H1 (cell line): ENCODE data around the gene C1orf21. TPM values are rescaled to one million over a fixed set of nuclear protein-coding genes. Genes with fewer than 3 reads are reported as not detected.

Experiments used
- CTCF ChIA-PET: fragments of 300-600 bp; sonication (Branson Sonifier 250); formaldehyde crosslinking; loops from one replicate; lab custom pipeline; 2021; ENCODE audit not compliant: partially characterized antibody; lab: Charles Lee
- POLR2A ChIA-PET: fragments of 300-600 bp; sonication (Branson Sonifier 250); formaldehyde crosslinking; loops from one replicate; lab custom pipeline; 2021; ENCODE audit warnings: inconsistent platforms; ENCODE audit not compliant: partially characterized antibody; lab: Charles Lee
- DNase-seq, 2 experiments: peaks; one replicate each; pipeline versions ENCODE4 v3.0.0 to v3.0.0-alpha.2; 2010 to 2022; ENCODE audit warnings: low spot score in 2 of 2, low read depth in 1 of 2, mixed read lengths in 1 of 2
- FAIRE-seq: peaks from 2 replicates; lab custom pipeline; 2011; peaks lifted over from hg19 to GRCh38; lab: Jason Lieb, UNC
- H2AFZ ChIP-seq: 2 replicates; pipeline ENCODE4 v1.8.1; 2012; ENCODE audit warnings: low read length, inconsistent platforms
- H2AK5ac ChIP-seq: 2 replicates; pipeline ENCODE4 v1.6.1; 2013; ENCODE audit warnings: low read depth, low read length
- H2BK120ac ChIP-seq: replicated peaks from 2 replicates; pipeline ENCODE3; 2013; ENCODE audit warnings: low read depth, low read length, inconsistent platforms
- H2BK12ac ChIP-seq: 2 replicates; pipeline ENCODE4 v1.6.1; 2013; ENCODE audit warnings: low read depth, low read length
- H2BK15ac ChIP-seq: 2 replicates; pipeline ENCODE4 v1.6.1; 2013; ENCODE audit warnings: low read length
- H2BK20ac ChIP-seq: 2 replicates; pipeline ENCODE4 v1.6.1; 2013; ENCODE audit warnings: low read length
- H2BK5ac ChIP-seq: 2 replicates; pipeline ENCODE4 v1.6.1; 2013; ENCODE audit warnings: low read depth, low read length
- H3K14ac ChIP-seq: 2 replicates; pipeline ENCODE4 v1.6.1; 2013; ENCODE audit warnings: inconsistent platforms; ENCODE audit not compliant: insufficient read length
- H3K18ac ChIP-seq: 2 replicates; pipeline ENCODE4 v1.6.1; 2013; ENCODE audit warnings: low read length; ENCODE audit errors: extremely low read depth
- H3K23ac ChIP-seq: 2 replicates; pipeline ENCODE4 v1.6.1; 2013; ENCODE audit warnings: inconsistent platforms; ENCODE audit not compliant: insufficient read length
- H3K23me2 ChIP-seq: 2 replicates; pipeline ENCODE4 v1.6.1; 2013; ENCODE audit warnings: low read depth, low read length
- H3K27ac ChIP-seq: 2 replicates; pipeline ENCODE4 v1.6.1; 2011; ENCODE audit warnings: low read depth, low read length, inconsistent platforms
- H3K27me3 ChIP-seq, 4 experiments: replicated peaks in 1 of 4; 1 replicate in 1 of 4; 2 replicates in 3 of 4; pipeline versions ENCODE4 v1.6.1 to v1.8.1; 2011 to 2013; ENCODE audit warnings: low read length in 3 of 4, mild to moderate bottlenecking in 3 of 4, inconsistent platforms in 2 of 4, mixed read lengths in 2 of 4, moderate library complexity in 1 of 4; ENCODE audit not compliant: control insufficient read depth in 3 of 4, insufficient read depth in 3 of 4; ENCODE audit errors: extremely low read depth in 1 of 4
- H3K36me3 ChIP-seq, 4 experiments: 2 replicates each; pipeline versions ENCODE4 v1.6.1 to v1.8.1; 2011 to 2013; ENCODE audit warnings: mild to moderate bottlenecking in 4 of 4, low read length in 3 of 4, moderate library complexity in 2 of 4, control low read depth in 1 of 4, inconsistent platforms in 1 of 4; ENCODE audit not compliant: insufficient read depth in 4 of 4, control insufficient read depth in 2 of 4
- H3K4ac ChIP-seq: replicated peaks from 2 replicates; pipeline ENCODE3; 2013; ENCODE audit warnings: low read length, low read depth, mixed read lengths, inconsistent platforms; ENCODE audit not compliant: insufficient read length
- H3K4me1 ChIP-seq, 4 experiments: replicated peaks in 1 of 4; 1 replicate in 1 of 4; 2 replicates in 3 of 4; pipeline versions ENCODE4 v1.6.1 to v1.8.1; 2011 to 2013; ENCODE audit warnings: low read length in 3 of 4, inconsistent platforms in 2 of 4, mixed read lengths in 1 of 4; ENCODE audit not compliant: insufficient read depth in 4 of 4, control insufficient read depth in 3 of 4
- H3K4me2 ChIP-seq, 2 experiments: 2 replicates each; pipeline versions ENCODE4 v1.6.1 to v1.8.1; 2011 to 2013; ENCODE audit warnings: low read depth in 2 of 2, low read length in 2 of 2, control low read depth in 1 of 2, inconsistent platforms in 1 of 2, mild to moderate bottlenecking in 1 of 2; ENCODE audit not compliant: insufficient read depth in 1 of 2
- H3K4me3 ChIP-seq, 4 experiments: fragments of 200-600, 300-600 bp in 1 of 4; sonication (generic), shearing (Covaris generic), sonication (Bioruptor Twin) in 1 of 4; 2 replicates each; pipeline versions ENCODE4 v1.5.1 to v1.8.1; 2011 to 2016; ENCODE audit warnings: low read length in 4 of 4, low read depth in 3 of 4, control low read depth in 2 of 4, inconsistent platforms in 2 of 4, mild to moderate bottlenecking in 2 of 4, mixed read lengths in 1 of 4, moderate library complexity in 1 of 4; ENCODE audit not compliant: insufficient read depth in 2 of 4; ENCODE audit errors: extremely low read depth in 1 of 4
- H3K56ac ChIP-seq: replicated peaks from 2 replicates; pipeline ENCODE3; 2013; ENCODE audit warnings: low read depth, mild to moderate bottlenecking, mixed read lengths, low read length, inconsistent platforms; ENCODE audit not compliant: insufficient read length
- H3K79me1 ChIP-seq: 2 replicates; pipeline ENCODE4 v1.6.1; 2013; ENCODE audit warnings: low read depth, low read length, control low read depth
- H3K79me2 ChIP-seq, 2 experiments: 2 replicates each; pipeline versions ENCODE4 v1.6.1 to v1.8.1; 2012 to 2013; ENCODE audit warnings: low read length in 2 of 2, mild to moderate bottlenecking in 2 of 2, inconsistent platforms in 1 of 2; ENCODE audit not compliant: insufficient read depth in 2 of 2, control insufficient read depth in 1 of 2
- H3K9ac ChIP-seq, 4 experiments: replicated peaks in 1 of 4; 1 replicate in 1 of 4; 2 replicates in 3 of 4; pipeline versions ENCODE4 v1.6.1 to v1.8.1; 2011 to 2013; ENCODE audit warnings: low read depth in 3 of 4, low read length in 3 of 4, control low read depth in 2 of 4, mild to moderate bottlenecking in 2 of 4, moderate library complexity in 2 of 4, inconsistent platforms in 1 of 4; ENCODE audit errors: extremely low read depth in 1 of 4
- H3K9me3 ChIP-seq, 2 experiments: 2 replicates each; pipeline versions ENCODE4 v1.6.1 to v1.8.1; 2012 to 2013; ENCODE audit warnings: mild to moderate bottlenecking in 2 of 2, moderate library complexity in 2 of 2, control low read depth in 1 of 2, inconsistent platforms in 1 of 2, low read depth in 1 of 2, low read length in 1 of 2, mixed read lengths in 1 of 2; ENCODE audit not compliant: insufficient read depth in 2 of 2
- H4K20me1 ChIP-seq, 2 experiments: replicated peaks in 1 of 2; 2 replicates each; pipeline versions ENCODE3 to v1.8.1; 2011 to 2013; ENCODE audit warnings: inconsistent platforms in 2 of 2, low read length in 2 of 2, mild to moderate bottlenecking in 1 of 2; ENCODE audit not compliant: insufficient read depth in 2 of 2, control insufficient read depth in 1 of 2
- H4K5ac ChIP-seq: 2 replicates; pipeline ENCODE4 v1.6.1; 2013; ENCODE audit warnings: low read length, low read depth, mixed read lengths, inconsistent platforms; ENCODE audit not compliant: insufficient read length
- H4K8ac ChIP-seq: 2 replicates; pipeline ENCODE4 v1.8.0; 2013; ENCODE audit warnings: mild to moderate bottlenecking, moderate library complexity, low read length, inconsistent platforms; ENCODE audit not compliant: insufficient read depth; ENCODE audit errors: extremely low read depth
- H4K91ac ChIP-seq: replicated peaks from 2 replicates; pipeline ENCODE3; 2013; ENCODE audit warnings: low read length, mixed read lengths, inconsistent platforms; ENCODE audit not compliant: insufficient read length
- EGR1 ChIP-seq: IDR thresholded peaks from 2 replicates; pipeline ENCODE4 v1.6.1; 2011; ENCODE audit warnings: low read depth, low read length, borderline replicate concordance
- HDAC6 ChIP-seq: IDR thresholded peaks from one replicate; pipeline ENCODE4 v1.7.1; 2012; ENCODE audit warnings: low read depth, mild to moderate bottlenecking, inconsistent platforms, low read length, moderate library complexity
- SP1 ChIP-seq: IDR thresholded peaks from 2 replicates; pipeline ENCODE4 v1.6.1; 2011; ENCODE audit warnings: low read depth, low read length
- TEAD4 ChIP-seq: IDR thresholded peaks from 2 replicates; pipeline ENCODE4 v1.6.1; 2012; ENCODE audit warnings: low read depth, low read length, inconsistent platforms, mixed read lengths
- WGBS, 2 experiments: shearing (Covaris generic) in 1 of 2; methylation state at CpG; one replicate each; pipeline versions ENCODE4 v1.1.6 to v1.1.7; 2013 to 2015; ENCODE audit warnings: low lambda C conversion rate in 2 of 2, mixed read lengths in 2 of 2, inconsistent platforms in 1 of 2, low coverage in 1 of 2, missing lambda C conversion rate in 1 of 2; ENCODE audit not compliant: insufficient replicate concordance in 2 of 2, insufficient coverage in 1 of 2, insufficient read length in 1 of 2; ENCODE audit errors: extremely low coverage in 1 of 2, missing lambda C conversion rate in 1 of 2; 5-methylcytosine and 5-hydroxymethylcytosine counted together
- polyA plus RNA-seq, 7 experiments: library from polyadenylated mRNA; depleted of rRNA in 3 of 7; stranded (reverse) in 5 of 7; unstranded in 2 of 7; fragments of >200 nt in 5 of 7; fragments of 200-250 nt in 2 of 7; gene quantifications; 1 replicate in 5 of 7; 2 replicates in 1 of 7; 4 replicates in 1 of 7; pipeline versions ENCODE4 v1.2.1 to v1.2.3, GENCODE V29; 2011 to 2013; ENCODE audit warnings: missing spikeins in 2 of 7, mixed read lengths in 2 of 7
- total RNA-seq: library from RNA; stranded (reverse); fragmentation: NEBNext Ultra II Directional; extraction: Animal tissue kit (Norgen Biotek cat#: 25700); gene quantifications from 2 replicates; pipeline ENCODE4 v1.2.1, GENCODE V29; 2021

C1orf21 gene
- total and polyA plus RNA-seq, 2 of the 8 experiments (the other 6 are each of a cell fraction or from before 2014, with no cell fraction given): 16.6 to 51.0 TPM

GRCh38 chr1:184385865-184386311 lies 941 bp upstream of the C1orf21 start:
- CTCF ChIA-PET: interaction anchor here (1.9 kb wide), 1 partner anchor 111 kb away, joined by 6 read pairs; no protein-coding TSS in a partner anchor
- H3K4me1 ChIP-seq: peaks cover 1 to 26% (median 16%) of the 10 kb centered on the region in 4 experiments; a peak in 6 of 7 replicates
- H3K27me3 ChIP-seq: no peaks in the 10 kb centered on the region; a peak in 1 of 7 replicates

More at GRCh38 chr1:184385865-184386311, 941 bp upstream of the C1orf21 start:
- Histone ChIP-seq H3K14ac (peak overlapping the region; percentile 69), H2BK120ac (no peak overlapping the region), H2AFZ (no peak overlapping the region), H2BK15ac (peak overlapping the region; percentile 63; the same call in 1 of the 2 replicates), H2BK5ac (peak overlapping the region; percentile 61), H3K23me2 (peaks cover 9% of the 10 kb centered on the region)
- TF ChIP-seq EGR1 (no peak), TEAD4 (peak; percentile 50; the same call in 1 of the 2 replicates), SP1 (peak; percentile 39; the same call in 1 of the 2 replicates), HDAC6 (no peak)
- TF ChIP-seq, all 59 proteins: peak for 2
- DNase-seq: no peak
- H3K79me2 ChIP-seq: peaks cover 29 to 33% of the 10 kb centered on the region in 2 experiments; a peak in 3 of 4 replicates
- peaks cover 0 to 1% of the 10 kb centered on the region in 2 experiments for H4K20me1 ChIP-seq
- peak overlapping the region; percentile 59; the same call in 1 of the 2 replicates for H4K8ac ChIP-seq
- no peak overlapping the region for H2BK20ac ChIP-seq
- H4K5ac ChIP-seq: peak overlapping the region; percentile 80
- H3K36me3 ChIP-seq: no peaks in the 10 kb centered on the region
- peak overlapping the region; percentile 50 for H3K27ac ChIP-seq
- H3K18ac ChIP-seq: peak overlapping the region; percentile 84; the same call in 1 of the 2 replicates
- no peak overlapping the region for H3K56ac ChIP-seq
- POLR2A ChIA-PET: interaction anchor here (0.9 kb wide), 1 partner anchor 273 kb away, joined by 3 read pairs; no protein-coding TSS in a partner anchor
- H4K91ac ChIP-seq: peak overlapping the region; percentile 48
- peak overlapping the region; percentile 83 to 97 for H3K4me2 ChIP-seq
- FAIRE-seq: no peak
- H2AK5ac ChIP-seq: no peak overlapping the region
- H3K79me1 ChIP-seq: peaks cover 4% of the 10 kb centered on the region; the same call in 1 of the 2 replicates
- 0 out of 2 replicates have a peak overlapping the region, but pooled peaks have one; percentile 12 for H2BK12ac ChIP-seq
- 14% methylated on average over 17 of the region's 17 CpGs; no CpG with 5 or more reads in 1 of the 2 experiments for WGBS, 2 experiments
- H3K9me3 ChIP-seq: no peaks in the 10 kb centered on the region
- peak overlapping the region; percentile 83 to 98 (median 87) for H3K4me3 ChIP-seq
- no peak overlapping the region for H3K23ac ChIP-seq
- peak overlapping the region in 3 of 4 experiments; percentile 71 to 84 (median 79); a peak in 6 of 7 replicates for H3K9ac ChIP-seq
- H3K4ac ChIP-seq: no peak overlapping the region
